GM19468 (cell line): ENCODE results near the gene POTEF.
"Not testable (repeated sequence)": the region's sequence is repeated elsewhere in the genome, so short reads cannot be mapped to it uniquely, and the experiment has no call there.

Experiments used
- ATAC-seq: cut with Tn5 transposase; IDR thresholded peaks from one replicate; pipeline ENCODE4 v1.9.1; 2021; ENCODE audit warnings: mild to moderate bottlenecking, moderate library complexity, moderate number of reproducible peaks; ENCODE audit not compliant: unreplicated experiment; ENCODE audit errors: extremely low read depth

POTEF gene

GRCh38 chr2:130136546-130136945, 7.5 kb upstream of the POTEF start:
- not testable (repeated sequence) for ATAC-seq

- ATAC-seq: no peak
Observed at GRCh38 chr2:130135692-130136541, 6.9 kb upstream of the POTEF start.

GRCh38 chr2:130128464-130128863, 558 bp downstream of the POTEF start:
- not testable (repeated sequence) for ATAC-seq

DNA sequence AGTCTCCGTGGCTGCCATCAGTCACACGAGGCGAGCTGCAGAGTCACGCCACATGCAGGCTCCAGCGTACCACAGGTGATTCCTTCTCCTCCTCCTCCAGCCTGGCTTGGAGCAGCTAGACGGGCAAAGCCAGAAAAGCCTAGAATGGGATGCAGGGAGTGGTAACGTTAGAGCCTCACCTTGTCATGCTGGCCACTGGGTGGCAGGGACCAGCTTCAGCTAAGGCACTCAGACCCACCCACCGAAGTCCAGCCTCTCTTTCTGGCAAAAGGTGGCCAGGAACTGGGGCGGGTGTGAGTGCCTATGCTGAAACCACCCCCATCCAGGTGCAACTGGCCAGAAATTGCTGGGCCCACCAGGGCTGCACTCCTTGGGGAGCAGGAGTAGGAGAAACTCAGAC, 1.3 kb downstream of the POTEF start:
- not testable (repeated sequence) for ATAC-seq

DNA sequence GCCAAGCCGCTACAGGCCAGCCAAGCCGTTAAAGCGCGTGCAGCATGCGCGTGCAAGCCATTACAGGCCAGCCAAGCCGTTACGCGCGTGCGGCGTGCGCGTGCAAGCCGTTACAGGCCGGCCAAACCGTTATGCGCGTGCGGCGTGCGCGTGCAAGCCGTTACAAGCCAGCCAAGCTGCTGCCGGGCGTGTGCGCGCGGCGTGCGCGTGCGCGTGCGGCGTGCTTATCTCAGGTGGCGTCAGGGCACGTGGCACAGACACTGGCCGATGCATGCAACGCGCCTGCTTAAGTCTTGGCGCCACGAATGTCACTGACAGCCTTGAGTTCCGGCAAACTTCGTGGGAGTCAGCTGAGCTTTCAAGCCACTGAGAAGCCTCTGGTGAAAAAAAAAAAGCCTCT, 8.1 kb downstream of the POTEF start:
- ATAC-seq: not testable (repeated sequence)

DNA sequence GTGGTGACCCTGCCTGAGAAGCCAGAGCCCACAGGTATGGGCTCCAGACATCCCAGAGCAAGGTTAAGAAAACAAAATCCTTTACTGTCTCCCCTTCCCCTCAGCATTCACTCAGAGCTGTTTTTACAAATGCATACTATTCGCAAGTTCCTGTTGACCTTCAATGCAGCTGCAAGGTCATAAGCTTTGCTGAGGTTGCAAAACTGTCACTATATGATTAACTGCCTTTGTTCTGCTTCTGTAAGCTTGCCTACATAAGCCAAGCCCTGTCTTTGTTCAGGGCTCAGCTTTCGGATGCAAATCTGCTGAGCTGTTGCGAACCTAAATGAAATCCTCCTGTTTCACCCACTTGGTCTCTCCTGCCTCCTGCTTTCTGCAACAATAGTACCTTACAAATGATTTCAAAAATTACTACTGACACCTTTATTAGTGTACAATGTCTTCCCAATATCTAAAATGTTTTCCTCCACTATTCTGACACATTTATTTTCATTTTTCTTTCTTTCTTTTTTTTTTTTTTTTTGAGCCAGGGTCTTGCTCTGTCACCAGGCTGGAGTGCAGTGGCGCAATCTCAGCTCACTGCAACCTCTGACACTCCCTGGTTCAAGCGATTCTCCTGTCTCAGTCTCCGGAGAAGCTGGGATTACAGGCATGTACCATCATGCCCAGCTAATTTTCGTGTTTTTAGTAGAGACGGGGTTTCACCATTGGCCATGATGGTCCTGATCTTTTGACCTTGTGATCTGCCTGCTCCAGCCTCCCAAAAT, 26.2 kb downstream of the POTEF start:
- ATAC-seq: not testable (repeated sequence)

DNA sequence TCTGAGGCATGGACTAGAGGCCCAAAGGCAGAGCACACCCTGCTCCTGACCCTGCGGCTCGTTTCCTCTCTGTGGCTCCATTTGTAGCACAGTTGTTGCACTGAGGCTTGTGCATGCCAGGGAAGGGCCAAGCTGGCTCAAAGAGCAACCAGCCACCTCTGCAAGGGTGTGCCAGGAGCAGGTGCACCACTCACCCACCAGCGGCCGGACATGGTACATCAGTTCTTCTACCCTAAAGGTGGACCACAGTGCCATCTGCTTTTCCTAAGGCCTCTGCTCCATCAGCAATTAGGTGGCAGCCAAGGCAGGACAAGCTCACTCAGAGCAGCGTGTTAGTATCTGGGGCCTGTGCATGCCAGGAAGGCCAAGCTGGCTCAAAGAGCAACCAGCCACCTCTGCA, 66.4 kb downstream of the POTEF start:
- not testable (repeated sequence) for ATAC-seq

DNA sequence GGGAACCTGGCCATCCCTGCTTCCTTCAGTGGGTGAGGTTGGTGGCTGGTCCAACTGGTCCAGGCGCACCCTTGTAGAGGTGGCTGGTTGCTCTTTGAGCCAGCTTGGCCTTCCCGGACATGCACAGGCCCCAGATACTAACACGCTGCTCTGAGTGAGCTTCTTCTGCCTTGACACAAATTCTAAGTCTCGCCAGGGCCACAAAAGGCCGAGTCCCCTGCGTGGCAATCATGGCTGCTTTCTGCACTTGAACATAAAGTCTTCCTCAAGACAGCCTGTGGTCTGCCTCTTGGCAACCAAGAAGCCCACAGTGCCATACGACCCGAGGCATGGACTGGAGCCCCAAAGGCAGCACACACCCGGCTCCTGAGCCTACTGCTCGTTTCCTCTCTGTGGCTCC, 69.0 kb downstream of the POTEF start:
- ATAC-seq: not testable (repeated sequence)

DNA sequence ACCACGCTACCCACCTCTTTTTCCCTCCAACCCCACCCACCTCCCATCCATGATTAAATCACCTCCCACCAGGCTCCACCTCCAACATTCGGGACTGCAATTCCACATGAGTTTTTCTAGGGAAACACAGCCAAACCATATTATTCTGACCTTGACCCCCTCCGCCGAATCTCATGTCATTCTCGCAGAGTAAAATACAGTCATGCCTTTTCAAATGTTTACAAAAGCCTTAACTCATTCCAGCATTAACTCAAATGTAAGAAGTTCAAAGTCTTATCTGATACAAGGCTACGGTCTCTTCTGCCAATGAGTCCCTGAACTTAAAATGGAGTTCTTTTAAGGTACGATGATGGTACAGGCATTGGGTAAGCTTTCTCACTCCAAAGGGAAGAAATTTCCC, 72.7 kb downstream of the POTEF start:
- not testable (repeated sequence) for ATAC-seq

DNA sequence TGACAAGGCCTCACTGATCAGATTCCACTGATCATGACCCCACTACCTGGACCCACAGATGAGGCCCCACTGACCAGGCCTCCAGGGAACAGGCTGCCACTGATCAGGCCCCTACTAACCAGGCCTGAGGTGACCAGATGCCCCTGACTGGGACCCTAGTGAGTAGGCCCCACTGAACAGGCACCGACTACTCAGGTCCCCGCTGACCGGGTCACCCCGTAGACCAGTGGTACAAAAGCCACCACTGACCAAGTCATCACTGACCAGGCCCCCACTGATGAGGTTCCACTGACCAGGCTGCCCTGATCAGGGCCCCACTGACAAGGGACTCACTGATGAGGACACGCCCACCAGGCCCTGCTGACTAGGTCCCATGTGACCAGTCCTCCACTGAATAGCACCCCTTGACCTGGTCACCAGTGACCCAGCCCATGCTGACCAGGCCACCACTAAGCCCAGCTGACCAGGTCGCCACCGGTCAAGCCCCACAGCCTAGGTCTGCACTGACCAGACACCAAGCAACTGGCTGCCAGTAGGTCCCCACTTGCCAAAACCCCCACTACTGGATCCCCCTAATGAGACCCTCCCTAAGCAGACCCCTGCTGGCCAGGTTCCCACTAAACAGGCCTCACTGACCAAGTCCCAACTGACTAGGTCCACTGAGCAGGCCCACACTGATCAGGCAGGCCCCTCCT, 75.7 kb downstream of the POTEF start:
- not testable (repeated sequence) for ATAC-seq

DNA sequence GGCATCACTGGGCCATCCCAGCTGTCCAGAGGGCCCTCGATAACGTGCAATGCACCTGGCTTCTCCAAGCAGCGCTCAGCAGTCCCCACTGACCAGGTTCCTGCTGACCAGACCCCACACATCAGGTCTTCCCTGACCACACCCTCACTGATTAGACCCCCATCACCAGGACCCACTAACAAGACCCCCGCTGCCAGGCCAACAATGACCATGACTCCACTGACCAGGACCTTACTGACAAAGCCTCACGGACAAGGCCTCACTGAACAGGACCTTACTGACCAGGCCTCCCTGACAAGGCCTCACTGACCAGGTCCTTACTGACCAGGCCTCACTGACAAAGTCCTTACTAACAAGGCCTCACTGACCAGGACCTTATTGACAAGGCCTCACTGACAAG, 76.6 kb downstream of the POTEF start:
- not testable (repeated sequence) for ATAC-seq

- ATAC-seq: not testable (repeated sequence)
Observed at GRCh38 chr2:130048422-130048821, 80.6 kb downstream of the POTEF start.

GRCh38 chr2:130038265-130038603, 90.8 kb downstream of the POTEF start:
- ATAC-seq: not testable (repeated sequence)

DNA sequence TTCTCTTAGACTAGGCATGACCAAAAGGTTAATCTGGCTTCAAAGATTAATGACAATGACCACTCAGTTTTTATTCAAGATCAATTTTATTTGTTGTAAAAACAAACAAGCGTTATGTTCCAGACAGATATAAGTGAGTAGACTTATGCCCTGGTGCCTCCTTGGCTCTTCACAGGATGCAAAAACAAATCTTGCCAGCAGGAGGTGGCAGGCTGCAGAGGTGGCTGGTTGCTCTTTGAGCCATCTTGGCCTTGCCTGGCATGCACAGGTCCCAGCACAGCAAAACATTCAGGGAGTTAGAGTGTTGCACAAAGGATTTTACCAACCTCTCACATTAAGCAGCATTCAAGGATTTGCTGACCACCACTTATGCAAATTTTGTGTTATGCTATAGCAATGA, 103.1 kb downstream of the POTEF start:
- ATAC-seq: not testable (repeated sequence)
